OCI-LY7 (cell line): Measurements from ENCODE around the gene USP11.

Experiments used
- CTCF ChIP-seq: fragments of 200-600 bp; sonication (generic); conservative IDR thresholded peaks from 2 replicates; pipeline ENCODE4 v1.5.1; 2014; ENCODE audit warnings: mild to moderate bottlenecking, antibody characterized with exemption, low read length, moderate library complexity, mixed read lengths
- EZH2phosphoT487 ChIP-seq: fragments of 200-600 bp; sonication (generic); IDR thresholded peaks from 2 replicates; pipeline ENCODE4 v1.6.1; 2018; ENCODE audit warnings: low read depth, borderline replicate concordance, mild to moderate bottlenecking, mixed run types, antibody characterized with exemption, low read length, moderate library complexity, mixed read lengths

DNA sequence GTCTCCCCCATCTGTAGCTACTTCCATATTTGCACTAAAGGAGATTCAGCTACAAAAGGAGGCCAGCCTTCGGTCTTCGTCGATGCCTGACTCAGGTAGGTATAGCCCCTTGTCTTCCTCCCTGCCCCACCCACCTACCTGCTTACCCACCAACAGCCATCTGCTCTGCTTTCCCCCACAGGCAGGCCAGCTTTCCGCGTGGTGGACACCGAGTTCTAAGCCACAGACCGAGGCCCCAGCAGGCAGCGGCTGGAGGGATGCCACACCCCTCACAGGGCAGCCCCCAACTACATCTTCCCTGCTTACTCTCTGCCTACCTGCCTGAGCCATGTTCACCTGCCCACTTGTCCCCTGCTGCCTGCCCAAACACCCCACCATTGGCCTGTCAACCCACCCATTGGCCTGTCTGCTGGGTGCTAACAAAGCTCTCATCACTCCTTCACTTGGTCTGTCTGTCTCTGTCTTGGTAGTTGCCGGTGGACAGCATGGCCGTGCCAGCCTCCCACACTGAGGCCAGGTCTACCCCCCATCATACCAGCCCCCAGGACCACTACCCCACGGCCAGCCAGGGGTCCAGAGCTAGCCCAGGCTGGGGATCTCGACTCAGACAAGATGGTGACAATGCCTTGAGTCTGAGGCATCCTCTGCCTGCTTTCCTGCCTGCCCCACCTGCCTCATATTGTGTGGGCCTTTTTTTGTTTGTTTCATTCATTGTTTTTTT lies 4.1 kb upstream of the USP11 start:
- TF ChIP-seq CTCF, result no peak
- no peak for TF ChIP-seq EZH2phosphoT487
